ENCODE measurements around the gene WDFY2. TPM values are rescaled to one million over a fixed set of nuclear protein-coding genes. Genes with fewer than 3 reads are reported as not detected.

WDFY2 gene
- total RNA-seq, 4 donors from 2014 or later: 12.9 to 23.2 (median 17.1) TPM

DNA sequence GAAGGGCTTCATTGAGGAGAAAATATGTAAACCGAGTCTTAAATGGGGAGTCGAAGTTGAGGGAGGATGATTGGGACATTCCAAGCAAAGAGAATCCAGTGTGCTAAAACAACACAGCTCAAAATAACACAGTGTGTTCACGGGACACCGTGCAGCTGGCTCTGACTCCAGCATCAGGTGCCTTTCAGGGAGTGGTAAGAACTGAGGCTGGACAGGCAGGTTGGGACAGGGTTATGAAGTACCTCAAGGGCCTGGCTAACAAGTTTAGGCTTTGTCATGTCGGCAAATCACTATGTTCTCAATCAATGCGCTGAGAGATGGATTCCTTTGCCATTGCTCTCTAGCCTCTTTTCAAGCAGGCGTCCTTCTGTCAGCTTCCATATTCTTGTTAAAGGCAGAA lies 27.5 kb upstream of the WDFY2 start:
- no peaks in the 10 kb centered on the region for H3K36me3 ChIP-seq
- no peaks in the 10 kb centered on the region for H3K9me3 ChIP-seq
- WGBS, 2 donors: 84 to 90% methylated on average over 7 of the region's 7 CpGs
- H3K27me3 ChIP-seq: no peaks in the 10 kb centered on the region
- TF ChIP-seq EP300 (IDR thresholded peaks at IDR 0.05) (no peak), POLR2A (IDR thresholded peaks at IDR 0.05) (no peak)
- TF ChIP-seq, protein P1, sequence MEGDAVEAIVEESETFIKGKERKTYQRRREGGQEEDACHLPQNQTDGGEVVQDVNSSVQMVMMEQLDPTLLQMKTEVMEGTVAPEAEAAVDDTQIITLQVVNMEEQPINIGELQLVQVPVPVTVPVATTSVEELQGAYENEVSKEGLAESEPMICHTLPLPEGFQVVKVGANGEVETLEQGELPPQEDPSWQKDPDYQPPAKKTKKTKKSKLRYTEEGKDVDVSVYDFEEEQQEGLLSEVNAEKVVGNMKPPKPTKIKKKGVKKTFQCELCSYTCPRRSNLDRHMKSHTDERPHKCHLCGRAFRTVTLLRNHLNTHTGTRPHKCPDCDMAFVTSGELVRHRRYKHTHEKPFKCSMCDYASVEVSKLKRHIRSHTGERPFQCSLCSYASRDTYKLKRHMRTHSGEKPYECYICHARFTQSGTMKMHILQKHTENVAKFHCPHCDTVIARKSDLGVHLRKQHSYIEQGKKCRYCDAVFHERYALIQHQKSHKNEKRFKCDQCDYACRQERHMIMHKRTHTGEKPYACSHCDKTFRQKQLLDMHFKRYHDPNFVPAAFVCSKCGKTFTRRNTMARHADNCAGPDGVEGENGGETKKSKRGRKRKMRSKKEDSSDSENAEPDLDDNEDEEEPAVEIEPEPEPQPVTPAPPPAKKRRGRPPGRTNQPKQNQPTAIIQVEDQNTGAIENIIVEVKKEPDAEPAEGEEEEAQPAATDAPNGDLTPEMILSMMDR (IDR thresholded peaks at IDR 0.05): no peak
- peaks cover 0 to 9% (median 0%) of the 10 kb centered on the region in 4 donors for H3K4me1 ChIP-seq
- no peak overlapping the region for H3K4me3 ChIP-seq
- no peak overlapping the region for H3K27ac ChIP-seq
- no peak for DNase-seq (ENCODE audit: low spot score in 2 of 2)

DNA sequence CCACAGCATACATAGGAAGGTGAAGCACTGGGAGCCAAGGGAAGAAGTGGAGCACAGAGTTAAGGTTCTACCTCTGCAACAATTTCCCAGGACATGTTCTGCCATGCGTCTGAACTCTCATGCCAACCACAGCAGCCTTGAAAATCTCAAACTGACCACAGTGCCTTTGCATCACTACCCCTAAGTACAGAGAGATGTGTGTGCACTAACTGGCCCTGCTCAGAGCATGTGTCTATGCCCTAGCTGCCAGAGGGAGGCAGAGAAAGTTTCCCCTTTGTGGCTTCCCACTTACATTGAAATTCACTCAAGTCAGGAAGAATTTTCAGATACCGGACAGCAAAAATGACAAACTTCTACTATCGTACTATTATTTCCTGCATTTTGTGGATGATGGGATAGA lies 26.8 kb upstream of the WDFY2 start:
- Histone ChIP-seq H3K4me1 (peaks cover 0 to 3% (median 0%) of the 10 kb centered on the region in 4 donors), H3K27me3 (no peaks in the 10 kb centered on the region), H3K36me3 (no peaks in the 10 kb centered on the region), H3K27ac (no peak overlapping the region), H3K4me3 (no peak overlapping the region), H3K9me3 (no peaks in the 10 kb centered on the region)
- WGBS, 2 donors: 85 to 90% methylated on average over 3 of the region's 3 CpGs
- TF ChIP-seq, protein P1 (IDR thresholded peaks at IDR 0.05): no peak
- TF ChIP-seq EP300 (IDR thresholded peaks at IDR 0.05) (no peak), POLR2A (IDR thresholded peaks at IDR 0.05) (no peak)
- no peak for DNase-seq (ENCODE audit: low spot score in 2 of 2)

DNA sequence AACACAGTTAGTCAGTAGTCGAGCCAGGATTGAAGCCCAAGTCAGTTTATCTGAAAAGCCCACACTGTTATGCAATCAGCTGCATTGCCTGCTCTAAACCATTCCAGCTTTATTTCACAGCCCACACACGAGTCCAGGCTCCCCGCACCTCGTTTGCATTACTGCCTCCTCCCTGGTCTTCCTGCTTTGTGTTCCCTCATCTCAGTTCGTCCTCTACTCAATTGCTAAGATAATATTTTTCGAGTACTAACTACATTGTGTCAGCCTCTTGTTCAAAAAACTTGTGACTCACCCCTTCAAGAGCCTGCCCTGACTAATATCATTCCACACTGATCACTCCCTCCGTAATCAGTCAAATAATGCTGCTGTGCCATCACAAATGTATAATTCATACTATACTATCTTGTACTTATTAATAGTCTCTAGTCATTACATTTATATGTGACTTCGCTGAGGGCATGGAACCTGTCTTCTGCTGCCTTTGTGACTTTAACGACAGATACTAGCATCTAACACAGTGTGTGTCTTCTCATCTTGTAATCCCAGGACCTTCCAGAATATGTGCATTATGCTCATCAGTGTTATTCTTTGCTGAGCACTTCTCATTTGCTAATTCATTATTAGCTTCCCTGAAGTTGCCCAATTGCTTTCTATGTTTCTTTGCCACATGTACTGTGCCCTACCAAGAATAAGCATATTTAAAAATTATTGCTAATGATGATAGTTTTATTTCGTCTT lies 26.2 kb upstream of the WDFY2 start:
- H3K9me3 ChIP-seq: no peaks in the 10 kb centered on the region
- no peak for TF ChIP-seq EP300 (IDR thresholded peaks at IDR 0.05)
- H3K27me3 ChIP-seq: no peaks in the 10 kb centered on the region
- 41 to 50% methylated on average over 10 of the region's 10 CpGs for WGBS, 2 donors
- no peak overlapping the region for H3K4me3 ChIP-seq
- no peak overlapping the region for H3K27ac ChIP-seq
- DNase-seq (ENCODE audit: low spot score in 2 of 2): no peak
- peaks cover 0 to 3% (median 0%) of the 10 kb centered on the region in 4 donors for H3K4me1 ChIP-seq
- H3K36me3 ChIP-seq: no peaks in the 10 kb centered on the region

DNA sequence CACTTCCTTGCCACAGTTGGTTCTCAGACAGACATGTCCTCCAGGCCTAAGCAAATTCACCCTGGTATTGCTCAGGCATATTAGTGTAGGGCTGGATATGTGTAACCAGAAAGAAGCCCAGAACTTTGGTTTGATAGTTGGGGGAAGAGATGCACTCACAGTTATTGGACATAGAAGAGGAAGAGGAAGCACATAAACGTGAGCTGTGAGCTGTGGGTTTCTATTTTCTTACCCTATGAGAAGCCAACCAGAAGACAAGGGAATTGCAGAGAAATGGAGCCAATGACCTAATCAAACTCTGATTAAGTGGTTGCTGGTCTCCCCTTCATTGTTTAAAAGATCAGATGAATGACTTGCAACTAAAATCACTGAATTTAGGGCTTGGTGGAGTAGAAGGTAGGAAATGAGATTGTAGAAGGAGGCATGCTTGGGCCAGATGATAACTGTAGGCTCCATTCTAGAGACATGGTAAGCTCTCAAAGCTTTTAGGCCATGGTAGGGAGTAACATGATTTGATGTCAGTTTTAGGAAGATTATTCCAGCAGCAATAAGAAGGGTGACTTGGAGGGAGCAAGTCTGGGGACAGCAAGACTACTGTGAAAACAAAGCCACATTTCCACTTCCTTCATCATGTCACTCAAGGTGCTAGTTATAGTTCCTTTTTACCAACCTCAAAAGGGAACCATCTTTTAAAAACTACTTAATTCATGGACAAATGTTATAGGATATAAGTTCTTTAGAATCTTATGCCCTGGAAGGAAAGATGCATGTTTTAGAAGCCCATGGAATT lies 24.1 kb upstream of the WDFY2 start:
- H3K36me3 ChIP-seq: no peaks in the 10 kb centered on the region
- 52 to 64% methylated on average over 1 of the region's 1 CpG for WGBS, 2 donors
- no peaks in the 10 kb centered on the region for H3K9me3 ChIP-seq
- no peak overlapping the region for H3K27ac ChIP-seq
- H3K27me3 ChIP-seq: no peaks in the 10 kb centered on the region
- H3K4me3 ChIP-seq: no peak overlapping the region
- TF ChIP-seq EP300 (IDR thresholded peaks at IDR 0.05): no peak
- TF ChIP-seq, protein P1 (IDR thresholded peaks at IDR 0.05): no peak
- no peak for TF ChIP-seq POLR2A (IDR thresholded peaks at IDR 0.05)
- peaks cover 0 to 3% (median 0%) of the 10 kb centered on the region in 4 donors for H3K4me1 ChIP-seq
- no peak for DNase-seq (ENCODE audit: low spot score in 2 of 2)

DNA sequence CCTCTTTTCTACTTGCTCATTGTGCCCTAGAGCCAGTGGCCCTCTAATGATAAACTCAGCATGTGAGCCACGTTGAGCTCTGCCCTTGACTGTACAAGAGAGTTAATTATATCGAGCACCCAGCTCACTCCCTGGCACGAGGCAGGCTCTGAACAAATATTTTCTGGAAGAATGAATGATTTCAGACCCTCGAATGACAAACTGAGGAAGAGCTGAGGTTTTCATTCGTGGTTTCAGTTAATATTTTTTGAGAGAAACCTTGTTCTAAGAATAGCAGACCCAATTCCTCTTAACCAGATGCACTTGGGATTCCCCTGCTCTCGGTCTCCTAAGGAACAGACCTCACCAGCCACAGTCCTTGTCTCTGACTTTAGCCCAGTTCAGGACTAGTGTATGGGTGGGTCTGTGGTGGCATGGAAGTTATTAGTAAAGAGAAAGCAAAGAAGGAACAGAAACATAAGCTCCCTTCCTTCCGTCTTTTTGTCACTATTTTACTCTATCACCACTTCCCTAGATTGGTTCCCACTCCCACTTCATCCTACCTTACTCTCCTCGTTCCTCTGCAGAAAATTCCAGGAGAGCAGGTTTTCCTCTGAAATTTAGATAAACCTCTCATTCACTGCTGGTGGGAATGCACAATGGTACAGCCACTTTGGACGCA lies 22.1 kb upstream of the WDFY2 start:
- H3K27ac ChIP-seq: no peak overlapping the region
- TF ChIP-seq, protein P1 (IDR thresholded peaks at IDR 0.05): no peak
- no peak for TF ChIP-seq POLR2A (IDR thresholded peaks at IDR 0.05)
- no peak for TF ChIP-seq EP300 (IDR thresholded peaks at IDR 0.05)
- H3K4me3 ChIP-seq: no peak overlapping the region
- H3K36me3 ChIP-seq: no peaks in the 10 kb centered on the region
- H3K27me3 ChIP-seq: no peaks in the 10 kb centered on the region
- peaks cover 0 to 3% (median 0%) of the 10 kb centered on the region in 4 donors for H3K4me1 ChIP-seq
- WGBS, 2 donors: 68 to 69% methylated on average over 9 of the region's 9 CpGs
- no peak for DNase-seq (ENCODE audit: low spot score in 2 of 2)
- H3K9me3 ChIP-seq: peaks cover 0 to under 1% (median 0%) of the 10 kb centered on the region in 4 donors

All from tibial nerve (tissue), 4 donors.